IMR-90 (cell line): Measurements from ENCODE around the gene FBXO30. TPM values are rescaled to one million over a fixed set of nuclear protein-coding genes. Genes with fewer than 3 reads are reported as not detected.

Experiments
- ATAC-seq: fragments of 200-7000 bp; cut with Tn5 transposase; 2 replicates; pipeline ENCODE4 v1.9.1; 2020; ENCODE audit warnings: low read depth, mild to moderate bottlenecking, moderate library complexity
- BruUV-seq: library from RNA; stranded (reverse); fragments of 400-500 nt; replicated peaks from 2 replicates; lab custom pipeline; 2021; lab: Mats Ljungman, UMichigan
- CTCF ChIA-PET: fragments of 300-600 bp; formaldehyde crosslinking; extraction: SDS; loops from one replicate; lab custom pipeline; 2021; ENCODE audit warnings: antibody characterized with exemption; lab: Yijun Ruan, JAX
- POLR2A ChIA-PET: fragments of 300-600 bp; sonication (Branson Sonifier 250); formaldehyde crosslinking; loops from one replicate; lab custom pipeline; 2022; ENCODE audit warnings: antibody characterized with exemption; ENCODE audit not compliant: unreplicated experiment; lab: Charles Lee
- DNase-seq: peaks from one replicate; pipeline ENCODE4 v3.0.0; 2013
- H2AFZ ChIP-seq: replicated peaks from 2 replicates; pipeline ENCODE3; 2013; ENCODE audit warnings: low read length, mild to moderate bottlenecking; ENCODE audit not compliant: poor library complexity
- H2AK5ac ChIP-seq: 2 replicates; pipeline ENCODE4 v1.6.1; 2013; ENCODE audit warnings: low read depth, low read length, inconsistent platforms
- H2AK9ac ChIP-seq: replicated peaks from 2 replicates; pipeline ENCODE3; 2013; ENCODE audit warnings: mild to moderate bottlenecking, low read depth, low read length, moderate library complexity; ENCODE audit not compliant: poor library complexity
- H2BK120ac ChIP-seq: 2 replicates; pipeline ENCODE4 v1.6.1; 2013; ENCODE audit warnings: low read depth, low read length, inconsistent platforms
- H2BK15ac ChIP-seq: 3 replicates; pipeline ENCODE4 v1.6.1; 2013; ENCODE audit warnings: low read depth, low read length, inconsistent platforms
- H2BK20ac ChIP-seq: 2 replicates; pipeline ENCODE4 v1.6.1; 2013; ENCODE audit warnings: low read depth, mild to moderate bottlenecking, inconsistent platforms, low read length, moderate library complexity
- H2BK5ac ChIP-seq: 2 replicates; pipeline ENCODE4 v1.6.1; 2013; ENCODE audit warnings: mild to moderate bottlenecking, low read depth, low read length, inconsistent platforms; ENCODE audit not compliant: poor library complexity, severe bottlenecking
- H3K14ac ChIP-seq: replicated peaks from 2 replicates; pipeline ENCODE4 v1.6.1; 2013; ENCODE audit warnings: low read depth, low read length, inconsistent platforms
- H3K18ac ChIP-seq: 2 replicates; pipeline ENCODE4 v1.6.1; 2013; ENCODE audit warnings: low read depth, low read length, control low read depth
- H3K23ac ChIP-seq: 2 replicates; pipeline ENCODE4 v1.6.1; 2013; ENCODE audit warnings: low read depth, low read length, inconsistent platforms
- H3K27ac ChIP-seq: 2 replicates; pipeline ENCODE4 v1.5.1; 2013; ENCODE audit warnings: mild to moderate bottlenecking, control low read depth, low read length; ENCODE audit not compliant: insufficient read depth
- H3K27me3 ChIP-seq: 2 replicates; pipeline ENCODE4 v1.6.1; 2013; ENCODE audit warnings: low read length; ENCODE audit not compliant: control insufficient read depth, insufficient read depth
- H3K36me3 ChIP-seq: 2 replicates; pipeline ENCODE4 v1.6.1; 2013; ENCODE audit warnings: low read length, mixed read lengths; ENCODE audit not compliant: control insufficient read depth, insufficient read depth
- H3K4ac ChIP-seq: 2 replicates; pipeline ENCODE4 v1.6.1; 2013; ENCODE audit warnings: low read depth, low read length, inconsistent platforms
- H3K4me1 ChIP-seq: 2 replicates; pipeline ENCODE4 v1.6.1; 2013; ENCODE audit warnings: low read length, mixed read lengths; ENCODE audit not compliant: control insufficient read depth, insufficient read depth
- H3K4me2 ChIP-seq: 2 replicates; pipeline ENCODE4 v1.6.1; 2013; ENCODE audit warnings: low read depth, mild to moderate bottlenecking, control low read depth, low read length, moderate library complexity
- H3K4me3 ChIP-seq: 2 replicates; pipeline ENCODE4 v1.5.1; 2013; ENCODE audit warnings: low read depth, mild to moderate bottlenecking, control low read depth, low read length, moderate library complexity; ENCODE audit not compliant: insufficient read depth
- H3K56ac ChIP-seq: 2 replicates; pipeline ENCODE4 v1.6.1; 2013; ENCODE audit warnings: low read length, inconsistent platforms; ENCODE audit not compliant: insufficient read depth; ENCODE audit errors: extremely low read depth
- H3K79me1 ChIP-seq, 2 experiments: 2 replicates each; pipeline ENCODE4 v1.6.1; 2013; ENCODE audit warnings: low read length in 2 of 2, inconsistent platforms in 1 of 2, low read depth in 1 of 2
- H3K9ac ChIP-seq: 2 replicates; pipeline ENCODE4 v1.6.1; 2013; ENCODE audit warnings: low read depth, low read length, control low read depth
- H3K9me1 ChIP-seq: 2 replicates; pipeline ENCODE4 v1.6.1; 2013; ENCODE audit warnings: low read length, inconsistent platforms; ENCODE audit not compliant: insufficient read depth
- H3K9me3 ChIP-seq: 2 replicates; pipeline ENCODE4 v1.6.1; 2013; ENCODE audit warnings: low read length; ENCODE audit not compliant: control insufficient read depth, insufficient read depth
- H4K20me1 ChIP-seq: 2 replicates; pipeline ENCODE4 v1.6.1; 2013; ENCODE audit warnings: low read length, inconsistent platforms; ENCODE audit not compliant: insufficient read depth
- H4K5ac ChIP-seq: 2 replicates; pipeline ENCODE4 v1.6.1; 2013; ENCODE audit warnings: mild to moderate bottlenecking, low read depth, low read length, control low read depth
- H4K8ac ChIP-seq, 2 experiments: 2 replicates each; pipeline ENCODE4 v1.6.1; 2013; ENCODE audit warnings: low read depth in 2 of 2, low read length in 2 of 2, control low read depth in 1 of 2, inconsistent platforms in 1 of 2
- H4K91ac ChIP-seq: 2 replicates; pipeline ENCODE4 v1.6.1; 2013; ENCODE audit warnings: low read depth, low read length, inconsistent platforms; ENCODE audit not compliant: insufficient read depth
- BHLHE40 ChIP-seq: fragments of 150-350 bp; IDR thresholded peaks from 2 replicates; pipeline ENCODE4 v1.6.1; 2016; ENCODE audit warnings: mild to moderate bottlenecking, low read depth, low read length
- CEBPB ChIP-seq: IDR thresholded peaks from 2 replicates; pipeline ENCODE4 v1.6.1; 2012; ENCODE audit warnings: low read depth, low read length, improper control_type of control experiment
- CHD1 ChIP-seq: IDR thresholded peaks from 2 replicates; pipeline ENCODE4 v1.6.1; 2012; ENCODE audit warnings: low read depth, low read length, improper control_type of control experiment
- ELK1 ChIP-seq: fragments of 150-350 bp; IDR thresholded peaks from 2 replicates; pipeline ENCODE4 v1.6.1; 2016; ENCODE audit warnings: low read depth, mild to moderate bottlenecking, low read length, moderate library complexity, borderline replicate concordance
- FOS ChIP-seq: fragments of 150-350 bp; IDR thresholded peaks from 2 replicates; pipeline ENCODE4 v1.6.1; 2016; ENCODE audit warnings: low read depth, low read length
- MAFK ChIP-seq: IDR thresholded peaks from 2 replicates; pipeline ENCODE4 v1.6.1; 2012; ENCODE audit warnings: low read depth, low read length, improper control_type of control experiment
- MXI1 ChIP-seq: IDR thresholded peaks from 2 replicates; pipeline ENCODE4 v1.6.1; 2012; ENCODE audit warnings: low read depth, mild to moderate bottlenecking, low read length, moderate library complexity, borderline replicate concordance
- NFE2L2 ChIP-seq: fragments of 150-350 bp; IDR thresholded peaks from 2 replicates; pipeline ENCODE4 v1.6.1; 2016; ENCODE audit warnings: low read depth, mild to moderate bottlenecking, low read length
- POLR2A ChIP-seq: IDR thresholded peaks from 2 replicates; pipeline ENCODE4 v1.6.1; 2012; ENCODE audit warnings: mild to moderate bottlenecking, low read depth, low read length
- RAD21 ChIP-seq: IDR thresholded peaks from 2 replicates; pipeline ENCODE4 v1.6.1; 2012; ENCODE audit warnings: low read length, improper control_type of control experiment
- RFX5 ChIP-seq: IDR thresholded peaks from 2 replicates; pipeline ENCODE4 v1.8.0; 2012; ENCODE audit warnings: low read depth, mild to moderate bottlenecking, low read length, moderate library complexity
- SMC3 ChIP-seq: fragments of 150-350 bp; IDR thresholded peaks from 2 replicates; pipeline ENCODE4 v1.6.1; 2016; ENCODE audit warnings: low read depth, mild to moderate bottlenecking, antibody characterized with exemption, low read length, moderate library complexity
- WGBS, 2 experiments: methylation state at CpG; one replicate each; pipeline versions ENCODE4 v1.1.5 to v1.1.7; 2013; ENCODE audit warnings: missing lambda C conversion rate in 2 of 2; ENCODE audit not compliant: insufficient read length in 1 of 2; ENCODE audit errors: extremely low coverage in 2 of 2; 5-methylcytosine and 5-hydroxymethylcytosine counted together
- dilution Hi-C: fragments of 300-500 bp; cut with HindIII; formaldehyde crosslinking; loops from one replicate; pipeline ENCODE4 v1.14.3; 2018; ENCODE audit warnings: low sequenced_read_pairs; ENCODE audit not compliant: unreplicated experiment
- in situ Hi-C: fragments of 300-500 bp; cut with MboI; formaldehyde crosslinking; loops from 3 replicates; pipeline ENCODE4 v1.14.3; 2019; ENCODE audit warnings: low sequenced_read_pairs, inconsistent platforms, mixed read lengths
- intact Hi-C: fragments of 100-400 bp; cut with micrococcal nuclease; formaldehyde crosslinking; loops from 2 replicates; pipeline ENCODE4 v1.10.0; 2022
- polyA plus RNA-seq, 3 experiments: library from polyadenylated mRNA; depleted of rRNA; stranded (reverse); fragments of >200 nt; gene quantifications; 2 replicates each; pipeline ENCODE4 v1.2.3, GENCODE V29; 2012; ENCODE audit warnings: low replicate concordance in 1 of 3
- total RNA-seq: library from RNA; depleted of rRNA; stranded (reverse); fragments of >200 nt; gene quantifications from 2 replicates; pipeline ENCODE4 v1.2.3, GENCODE V29; 2012
- TF ChIP-seq, protein P1 (sequence below): conservative IDR thresholded peaks from 2 replicates; pipeline ENCODE4 v1.5.1; 2012; ENCODE audit warnings: mild to moderate bottlenecking, low read depth, low read length, improper control_type of control experiment

The FBXO30 gene
- total and polyA plus RNA-seq, 2 of the 4 experiments (the other 2 are of a cell fraction), result 3.1 to 9.3 TPM

DNA sequence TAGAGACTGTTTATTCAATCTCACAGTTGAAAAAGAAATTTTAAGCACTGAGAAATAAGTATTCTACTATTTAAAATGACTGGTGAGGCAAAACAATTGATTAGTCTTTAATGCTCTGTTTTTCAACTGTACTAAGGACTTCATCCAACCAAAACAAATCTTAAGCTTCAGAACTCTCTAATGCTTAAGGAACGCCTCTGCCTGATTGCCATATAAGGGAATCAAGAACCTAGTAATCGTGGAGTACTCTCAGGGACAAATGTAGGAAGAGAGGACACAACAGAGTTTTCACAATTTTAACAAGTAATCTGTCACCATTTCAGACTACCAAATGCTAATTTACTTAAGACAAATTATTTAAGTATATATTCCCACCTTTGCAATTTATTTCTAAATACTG lies 16.1 kb downstream of the FBXO30 start:
- dilution Hi-C loops (no loop called here), intact Hi-C loops (loop anchor here (5.0 kb wide), 1 partner anchor 61 kb away; the partner anchor contains the start of gene EPM2A), in situ Hi-C loops (no loop called here)
- Histone ChIP-seq H2BK20ac (no peak overlapping the region), H3K14ac (no peak overlapping the region), H3K36me3 (peaks cover 12% of the 10 kb centered on the region), H2BK15ac (no peak overlapping the region), H3K27me3 (no peaks in the 10 kb centered on the region), H3K27ac (no peak overlapping the region), H3K79me1 (peaks cover 25 to 53% of the 10 kb centered on the region in 2 experiments), H4K91ac (no peak overlapping the region), H4K8ac (no peak overlapping the region; a peak in 1 of 4 replicates), H3K9me1 (no peaks in the 10 kb centered on the region), H3K4me3 (no peak overlapping the region), H2AFZ (no peak overlapping the region), H3K23ac (no peak overlapping the region), H2AK9ac (no peak overlapping the region), H3K9ac (no peak overlapping the region), H2BK120ac (no peak overlapping the region), H3K4me1 (no peaks in the 10 kb centered on the region), H3K9me3 (no peaks in the 10 kb centered on the region), H3K56ac (no peak overlapping the region), H2AK5ac (no peak overlapping the region), H3K4me2 (no peak overlapping the region), H4K5ac (no peak overlapping the region), H4K20me1 (peaks cover 20% of the 10 kb centered on the region; the same call in 1 of the 2 replicates), H2BK5ac (peak overlapping the region; percentile 56), H3K18ac (no peak overlapping the region), H3K4ac (no peak overlapping the region)
- WGBS, 2 experiments, result no CpG with 5 or more reads among the region's 2 CpGs
- CTCF ChIA-PET, result no interaction called here
- BruUV-seq, result no TSS peak
- no peak for TF ChIP-seq CEBPB
- TF ChIP-seq BHLHE40, result no peak
- no peak for TF ChIP-seq NFE2L2
- TF ChIP-seq MAFK, result no peak
- no peak for TF ChIP-seq SMC3
- no peak for TF ChIP-seq RAD21
- no peak for TF ChIP-seq POLR2A
- no peak for TF ChIP-seq RFX5
- no peak for TF ChIP-seq ELK1
- no peak for TF ChIP-seq FOS
- TF ChIP-seq MXI1, result no peak
- TF ChIP-seq, protein P1, sequence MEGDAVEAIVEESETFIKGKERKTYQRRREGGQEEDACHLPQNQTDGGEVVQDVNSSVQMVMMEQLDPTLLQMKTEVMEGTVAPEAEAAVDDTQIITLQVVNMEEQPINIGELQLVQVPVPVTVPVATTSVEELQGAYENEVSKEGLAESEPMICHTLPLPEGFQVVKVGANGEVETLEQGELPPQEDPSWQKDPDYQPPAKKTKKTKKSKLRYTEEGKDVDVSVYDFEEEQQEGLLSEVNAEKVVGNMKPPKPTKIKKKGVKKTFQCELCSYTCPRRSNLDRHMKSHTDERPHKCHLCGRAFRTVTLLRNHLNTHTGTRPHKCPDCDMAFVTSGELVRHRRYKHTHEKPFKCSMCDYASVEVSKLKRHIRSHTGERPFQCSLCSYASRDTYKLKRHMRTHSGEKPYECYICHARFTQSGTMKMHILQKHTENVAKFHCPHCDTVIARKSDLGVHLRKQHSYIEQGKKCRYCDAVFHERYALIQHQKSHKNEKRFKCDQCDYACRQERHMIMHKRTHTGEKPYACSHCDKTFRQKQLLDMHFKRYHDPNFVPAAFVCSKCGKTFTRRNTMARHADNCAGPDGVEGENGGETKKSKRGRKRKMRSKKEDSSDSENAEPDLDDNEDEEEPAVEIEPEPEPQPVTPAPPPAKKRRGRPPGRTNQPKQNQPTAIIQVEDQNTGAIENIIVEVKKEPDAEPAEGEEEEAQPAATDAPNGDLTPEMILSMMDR, result no peak
- no peak for TF ChIP-seq CHD1
- peak; percentile 62 for DNase-seq
- ATAC-seq, result peak; percentile 77
- POLR2A ChIA-PET, result no interaction called here
